Thoracic aorta (tissue), 2 donors: Measurements from ENCODE around the gene KHDC1. TPM values are rescaled to one million over a fixed set of nuclear protein-coding genes. Genes with fewer than 3 reads are reported as not detected.
"Not testable (repeated sequence)": the region's sequence is repeated elsewhere in the genome, so short reads cannot be mapped to it uniquely, and the experiment has no call there.

Experiments
- ATAC-seq: fragments of 150-250 bp; one replicate; pipeline ENCODE4 v1.8.0; 2017; ENCODE audit warnings: low read depth; ENCODE audit not compliant: insufficient number of reproducible peaks, low FRiP score
- DNase-seq: peaks from one replicate; pipeline ENCODE4 v3.0.0-alpha.2; 2020; ENCODE audit warnings: low spot score
- H3K27ac ChIP-seq, 2 donors: fragments of 200-600 bp; sonication (generic); 1 replicate in 1 of 2; 2 replicates in 1 of 2; pipeline ENCODE4 v1.5.1; 2016; ENCODE audit warnings: mild to moderate bottlenecking in 2 of 2, moderate library complexity in 2 of 2
- H3K27me3 ChIP-seq: fragments of 200-600 bp; sonication (generic); replicated peaks from 2 replicates; pipeline ENCODE4 v1.6.0; 2016; ENCODE audit warnings: mild to moderate bottlenecking; ENCODE audit not compliant: insufficient read depth
- H3K36me3 ChIP-seq: fragments of 200-600 bp; sonication (generic); one replicate; pipeline ENCODE4 v1.5.1; 2016
- H3K4me1 ChIP-seq, 2 donors: fragments of 200-600 bp; sonication (generic); 1 replicate in 1 of 2; 2 replicates in 1 of 2; pipeline versions ENCODE4 v1.5.1 to v1.6.0; 2016; ENCODE audit warnings: low read depth in 2 of 2, mild to moderate bottlenecking in 1 of 2; ENCODE audit not compliant: control insufficient read depth in 1 of 2
- H3K4me3 ChIP-seq: fragments of 200-600 bp; sonication (generic); 2 replicates; pipeline ENCODE4 v1.5.1; 2016; ENCODE audit warnings: mild to moderate bottlenecking
- H3K9me3 ChIP-seq: fragments of 200-600 bp; sonication (generic); 2 replicates; pipeline ENCODE4 v1.5.1; 2016
- CTCF ChIP-seq: fragments of 200-600 bp; sonication (generic); IDR thresholded peaks from one replicate; pipeline ENCODE4 v1.5.1; 2019; ENCODE audit warnings: antibody characterized with exemption
- total RNA-seq, 2 donors: library from RNA; depleted of rRNA; stranded (reverse); fragments of >200 nt; gene quantifications; one replicate each; pipeline versions ENCODE4 v1.1.0 to v1.2.3, GENCODE V29; 2016

Gene KHDC1
- total RNA-seq, 2 donors from 2014 or later: 0.81 to 8.1 TPM

- no peak for DNase-seq
- H3K4me3 ChIP-seq: no peak overlapping the region
- H3K4me1 ChIP-seq: no peaks in the 10 kb centered on the region
- no peaks in the 10 kb centered on the region for H3K27me3 ChIP-seq
- peak; percentile 62 for ATAC-seq
- no peaks in the 10 kb centered on the region for H3K9me3 ChIP-seq
- H3K36me3 ChIP-seq: no peaks in the 10 kb centered on the region
- no peak overlapping the region for H3K27ac ChIP-seq
- TF ChIP-seq CTCF: peak; percentile 51
Observed at GRCh38 chr6:73285674-73286283, 22.8 kb upstream of the KHDC1 start.

DNA sequence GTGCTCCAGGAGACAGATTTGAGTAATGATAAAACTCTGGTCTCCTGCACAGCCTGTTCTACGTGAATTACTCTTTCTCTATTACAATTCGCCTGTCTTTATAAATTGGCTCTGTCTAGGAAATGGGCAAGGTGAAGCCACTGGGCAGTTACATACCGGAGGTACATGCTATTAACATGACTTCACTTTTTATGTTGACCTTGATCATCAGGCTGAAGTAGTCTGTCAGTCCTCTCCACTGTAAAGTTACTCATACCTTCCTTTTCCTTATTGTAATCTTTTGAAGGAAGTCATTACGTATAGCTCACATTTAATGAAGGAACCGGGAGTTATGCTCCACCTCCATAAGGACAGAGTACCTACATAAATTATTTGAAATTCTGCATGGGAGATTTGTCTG is 19.9 kb upstream of the KHDC1 start:
- no peak for TF ChIP-seq CTCF
- DNase-seq (no peak), ATAC-seq (no peak)
- Histone ChIP-seq H3K27me3 (no peaks in the 10 kb centered on the region), H3K4me1 (no peaks in the 10 kb centered on the region), H3K4me3 (no peak overlapping the region), H3K27ac (no peak overlapping the region), H3K36me3 (no peaks in the 10 kb centered on the region), H3K9me3 (no peaks in the 10 kb centered on the region)

DNA sequence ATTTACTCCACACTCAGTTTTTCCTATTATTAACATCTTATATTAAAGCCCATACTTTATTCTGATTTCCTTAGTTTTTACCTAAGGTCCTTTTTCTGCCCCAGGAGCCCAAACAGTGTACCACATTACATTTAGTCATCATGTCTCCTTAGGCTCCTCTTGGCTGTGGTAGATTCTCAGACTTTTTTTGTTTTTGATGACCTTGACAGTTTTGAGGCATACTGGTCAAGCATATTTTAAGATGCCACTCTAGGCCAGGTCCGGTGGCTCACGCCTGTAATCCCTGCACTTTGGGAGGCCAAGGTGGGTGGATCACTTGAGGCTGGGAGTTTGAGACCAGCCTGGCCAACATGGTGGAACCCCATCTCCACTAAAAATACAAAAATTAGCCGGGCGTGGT is 18.7 kb upstream of the KHDC1 start:
- DNase-seq, H3K4me3 ChIP-seq, ATAC-seq, H3K9me3 ChIP-seq, H3K27ac ChIP-seq, H3K36me3 ChIP-seq, H3K27me3 ChIP-seq, H3K4me1 ChIP-seq: not testable (repeated sequence)

- not testable (repeated sequence) for H3K27ac ChIP-seq, H3K36me3 ChIP-seq, DNase-seq, ATAC-seq, H3K4me1 ChIP-seq, H3K4me3 ChIP-seq, H3K27me3 ChIP-seq, H3K9me3 ChIP-seq
Observed at GRCh38 chr6:73269296-73269695, 6.3 kb upstream of the KHDC1 start.

DNA sequence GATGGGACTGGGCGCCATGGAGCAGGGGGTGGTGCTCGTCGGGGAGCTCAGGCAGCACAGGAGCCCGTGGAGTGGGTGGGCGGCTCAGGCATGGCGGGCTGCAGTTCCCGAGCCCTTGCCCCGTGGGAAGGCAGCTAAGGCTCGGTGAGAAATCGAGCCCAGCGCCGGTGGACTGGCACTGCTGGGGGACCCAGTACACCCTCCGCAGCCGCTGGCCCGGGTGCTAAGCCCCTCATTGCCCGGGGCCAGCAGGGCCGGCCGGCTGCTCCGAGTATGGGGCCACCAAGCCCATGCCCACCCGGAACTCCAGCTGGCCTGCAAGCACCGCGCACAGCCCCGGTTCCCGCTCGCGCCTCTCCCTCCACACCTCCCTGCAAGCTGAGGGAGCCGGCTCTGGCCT is 5.9 kb upstream of the KHDC1 start:
- DNase-seq, H3K9me3 ChIP-seq, H3K4me3 ChIP-seq, H3K27ac ChIP-seq, H3K36me3 ChIP-seq, H3K27me3 ChIP-seq, ATAC-seq: not testable (repeated sequence)
- H3K4me1 ChIP-seq: peaks cover under 1 to 11% of the 10 kb centered on the region in 2 donors

DNA sequence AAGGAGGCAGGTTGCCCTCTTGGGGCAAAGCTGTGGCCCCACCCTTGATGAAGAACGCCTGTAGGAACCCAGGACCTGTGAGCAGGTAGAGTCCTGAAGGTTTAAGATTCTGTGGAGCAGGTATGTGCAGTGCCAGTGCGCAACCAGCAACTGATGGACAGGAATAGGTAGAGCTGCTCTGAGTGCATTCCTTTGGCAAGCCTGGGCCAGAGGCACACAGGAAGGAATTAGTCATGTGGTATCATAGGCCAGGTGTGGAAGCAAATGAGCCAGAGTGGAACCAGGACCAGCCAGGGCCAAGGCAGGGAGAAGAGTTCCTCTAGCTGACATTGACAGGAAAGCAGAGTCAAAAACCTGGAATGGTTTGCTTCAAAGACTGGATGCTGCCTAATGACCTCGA is 1.4 kb upstream of the KHDC1 start:
- no peaks in the 10 kb centered on the region for H3K36me3 ChIP-seq
- H3K27me3 ChIP-seq: no peaks in the 10 kb centered on the region
- H3K4me3 ChIP-seq: no peak overlapping the region
- DNase-seq: no peak
- TF ChIP-seq CTCF: no peak
- no peaks in the 10 kb centered on the region for H3K9me3 ChIP-seq
- no peak for ATAC-seq
- peaks cover 3 to 26% of the 10 kb centered on the region in 2 donors for H3K4me1 ChIP-seq
- H3K27ac ChIP-seq: no peak overlapping the region

DNA sequence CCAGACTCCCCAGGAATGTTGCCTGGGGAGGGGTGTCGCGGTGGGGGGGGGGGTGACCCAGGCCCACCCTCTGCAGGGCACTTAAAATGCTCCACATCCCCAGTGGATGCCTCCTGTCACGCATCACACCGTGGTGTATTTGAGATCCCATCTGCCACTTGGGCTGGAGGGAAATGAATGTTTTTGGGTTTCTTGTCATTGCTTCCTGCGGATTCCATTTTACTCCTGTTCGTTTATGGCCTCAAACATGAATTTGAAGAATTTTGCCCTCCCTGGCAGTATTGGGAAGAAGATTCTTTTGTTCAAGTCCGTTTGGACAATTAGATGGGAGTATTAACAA is 544 bp upstream of the KHDC1 start:
- H3K9me3 ChIP-seq: no peaks in the 10 kb centered on the region
- H3K27ac ChIP-seq: peak overlapping the region in 1 of 2 donors; percentile 10
- no peaks in the 10 kb centered on the region for H3K27me3 ChIP-seq
- H3K4me1 ChIP-seq: peaks cover 3 to 26% of the 10 kb centered on the region in 2 donors
- no peaks in the 10 kb centered on the region for H3K36me3 ChIP-seq
- no peak for TF ChIP-seq CTCF
- ATAC-seq (no peak), DNase-seq (no peak)
- H3K4me3 ChIP-seq: peak overlapping the region; percentile 77
